HCT116 (cell line): ENCODE results near the gene MYBPC1. TPM values are rescaled to one million over a fixed set of nuclear protein-coding genes. Genes with fewer than 3 reads are reported as not detected.

Experiments used
- ATAC-seq: fragments of 200-7000 bp; cut with Tn5 transposase; 2 replicates; pipeline ENCODE4 v1.9.1; 2020; ENCODE audit warnings: mild to moderate bottlenecking, moderate library complexity
- BruUV-seq: library from RNA; stranded (reverse); fragments of 400-500 nt; replicated peaks from 2 replicates; lab custom pipeline; 2021; lab: Mats Ljungman, UMichigan
- CTCF ChIA-PET: fragments of 300-600 bp; sonication (Branson Sonifier 250); formaldehyde crosslinking; loops from one replicate; lab custom pipeline; 2021; ENCODE audit warnings: antibody characterized with exemption; lab: Charles Lee
- POLR2A ChIA-PET: fragments of 300-600, 350-600 bp; sonication (Branson Sonifier 250); formaldehyde crosslinking; loops from one replicate; lab custom pipeline; 2021; ENCODE audit warnings: antibody characterized with exemption; lab: Charles Lee
- RAD21 ChIA-PET, 2 experiments: fragments of 300-600 bp; sonication (Branson Sonifier 250); formaldehyde crosslinking; loops; one replicate each; lab custom pipeline; 2023; ENCODE audit warnings: low total read pairs in 2 of 2; ENCODE audit not compliant: uncharacterized antibody in 2 of 2, unreplicated experiment in 2 of 2, low non-redundant PET in 1 of 2; lab: Charles Lee
- DNase-seq: peaks from one replicate; pipeline ENCODE4 v3.0.0-alpha.2; 2010; ENCODE audit warnings: low read depth, low spot score
- H2AFZ ChIP-seq: fragments of 200-600 bp; shearing (Covaris generic), sonication (generic); 2 replicates; pipeline ENCODE4 v1.6.1; 2017; ENCODE audit warnings: low read depth, mixed run types, mixed read lengths, antibody characterized with exemption, low read length; ENCODE audit not compliant: poor library complexity, severe bottlenecking
- H3K27ac ChIP-seq: 2 replicates; pipeline ENCODE4 v1.5.1; 2012; ENCODE audit warnings: low read depth, low read length
- H3K27me3 ChIP-seq: fragments of 200-600 bp; sonication (generic); 2 replicates; pipeline ENCODE4 v1.6.1; 2016; ENCODE audit warnings: mixed run types, low read length, mixed read lengths; ENCODE audit not compliant: insufficient read depth
- H3K36me3 ChIP-seq, 2 experiments: fragments of 200-500 bp in 1 of 2; fragments of 200-600 bp in 1 of 2; sonication (Bioruptor generic) in 1 of 2; sonication (generic) in 1 of 2; 2 replicates each; pipeline versions ENCODE4 v1.5.1 to v1.6.1; 2014 to 2016; ENCODE audit warnings: low read length in 2 of 2, inconsistent platforms in 1 of 2, mixed read lengths in 1 of 2, mixed run types in 1 of 2; ENCODE audit not compliant: insufficient read depth in 2 of 2, control insufficient read depth in 1 of 2
- H3K4me1 ChIP-seq, 2 experiments: fragments of 200-600 bp in 1 of 2; sonication (generic) in 1 of 2; 2 replicates each; pipeline versions ENCODE4 v1.5.1 to v1.6.1; 2012 to 2017; ENCODE audit warnings: low read length in 2 of 2, inconsistent platforms in 1 of 2, mild to moderate bottlenecking in 1 of 2, mixed read lengths in 1 of 2, mixed run types in 1 of 2, moderate library complexity in 1 of 2; ENCODE audit not compliant: insufficient read depth in 2 of 2, control insufficient read depth in 1 of 2
- H3K4me2 ChIP-seq: fragments of 200-600 bp; sonication (generic); 2 replicates; pipeline ENCODE4 v1.6.1; 2017; ENCODE audit warnings: mixed run types, low read length, mixed read lengths
- H3K4me3 ChIP-seq, 2 experiments: fragments of 200-600 bp in 1 of 2; sonication (generic) in 1 of 2; replicated peaks in 1 of 2; 2 replicates each; pipeline ENCODE4 v1.5.1; 2011 to 2016; ENCODE audit warnings: low read length in 2 of 2, control low read depth in 1 of 2, low read depth in 1 of 2, mild to moderate bottlenecking in 1 of 2, mixed read lengths in 1 of 2, mixed run types in 1 of 2
- H3K79me2 ChIP-seq: fragments of 200-600 bp; sonication (generic); 2 replicates; pipeline ENCODE4 v1.6.1; 2017; ENCODE audit warnings: mild to moderate bottlenecking, mixed run types, low read length, moderate library complexity, mixed read lengths; ENCODE audit not compliant: insufficient read depth
- H3K9ac ChIP-seq: fragments of 200-600 bp; sonication (generic); 2 replicates; pipeline ENCODE4 v1.6.1; 2016; ENCODE audit warnings: low read length, mixed read lengths
- H3K9me2 ChIP-seq: fragments of 200-600 bp; sonication (generic), shearing (Covaris generic); 2 replicates; pipeline ENCODE4 v1.6.1; 2017; ENCODE audit warnings: mixed run types, mild to moderate bottlenecking, moderate library complexity; ENCODE audit not compliant: insufficient read depth
- H3K9me3 ChIP-seq, 2 experiments: fragments of 200-500 bp in 1 of 2; fragments of 200-600 bp in 1 of 2; sonication (Bioruptor generic) in 1 of 2; sonication (generic) in 1 of 2; 2 replicates each; pipeline ENCODE4 v1.6.1; 2014 to 2017; ENCODE audit warnings: low read length in 2 of 2, mixed read lengths in 2 of 2, inconsistent platforms in 1 of 2, low read depth in 1 of 2, mild to moderate bottlenecking in 1 of 2, mixed run types in 1 of 2, moderate library complexity in 1 of 2; ENCODE audit not compliant: control insufficient read depth in 1 of 2, insufficient read depth in 1 of 2
- H4K20me1 ChIP-seq: fragments of 200-600 bp; sonication (generic), shearing (Covaris generic); 2 replicates; pipeline ENCODE4 v1.6.1; 2017; ENCODE audit warnings: mixed run types, mild to moderate bottlenecking, moderate library complexity; ENCODE audit not compliant: insufficient read depth
- ATF3 ChIP-seq: IDR thresholded peaks from 2 replicates; pipeline ENCODE4 v1.6.1; 2012
- CBX3 ChIP-seq: IDR thresholded peaks from 2 replicates; pipeline ENCODE4 v1.6.1; 2012; ENCODE audit warnings: low read depth
- CEBPB ChIP-seq: IDR thresholded peaks from 2 replicates; pipeline ENCODE4 v1.6.1; 2012; ENCODE audit warnings: low read depth
- EZH2 ChIP-seq: fragments of 200-600 bp; sonication (generic); IDR thresholded peaks from 2 replicates; pipeline ENCODE4 v1.6.1; 2017; ENCODE audit warnings: antibody characterized with exemption, mixed run types
- FOSL1 ChIP-seq: IDR thresholded peaks from 2 replicates; pipeline ENCODE4 v1.6.1; 2012; ENCODE audit warnings: low read depth
- JUND ChIP-seq: IDR thresholded peaks from 2 replicates; pipeline ENCODE4 v1.6.1; 2012
- MAX ChIP-seq: IDR thresholded peaks from 2 replicates; pipeline ENCODE4 v1.6.1; 2012
- POLR2A ChIP-seq: IDR thresholded peaks from 2 replicates; pipeline ENCODE4 v1.7.0; 2011; ENCODE audit warnings: borderline replicate concordance; ENCODE audit not compliant: insufficient read depth, insufficient read length; ENCODE audit errors: extremely low read depth
- POLR2AphosphoS5 ChIP-seq: IDR thresholded peaks from 2 replicates; pipeline ENCODE4 v1.6.1; 2011; ENCODE audit warnings: mild to moderate bottlenecking, low read depth, low read length, moderate library complexity
- RAD21 ChIP-seq: IDR thresholded peaks from 2 replicates; pipeline ENCODE4 v1.6.1; 2012; ENCODE audit warnings: low read depth, mild to moderate bottlenecking
- REST ChIP-seq: IDR thresholded peaks from 2 replicates; pipeline ENCODE4 v1.6.1; 2012; ENCODE audit warnings: low read depth
- SIN3A ChIP-seq: IDR thresholded peaks from 2 replicates; pipeline ENCODE4 v1.6.1; 2012; ENCODE audit warnings: low read depth
- SP1 ChIP-seq: IDR thresholded peaks from 2 replicates; pipeline ENCODE4 v1.6.1; 2012; ENCODE audit warnings: low read depth
- SRF ChIP-seq: IDR thresholded peaks from 2 replicates; pipeline ENCODE4 v1.6.1; 2012; ENCODE audit warnings: low read depth
- YY1 ChIP-seq: IDR thresholded peaks from 2 replicates; pipeline ENCODE4 v1.6.1; 2011; ENCODE audit warnings: low read length, low read depth, moderate library complexity, mild to moderate bottlenecking; ENCODE audit not compliant: insufficient replicate concordance; ENCODE audit errors: extremely low read depth
- ZNF274 ChIP-seq: fragments of 200-500 bp; sonication (Bioruptor generic); IDR thresholded peaks from 2 replicates; pipeline ENCODE4 v1.6.1; 2014; ENCODE audit warnings: mild to moderate bottlenecking, low read depth, low read length, inconsistent platforms
- intact Hi-C: fragments of 100-400 bp; cut with micrococcal nuclease; formaldehyde crosslinking; loops from 2 replicates; pipeline ENCODE4 v1.10.0; 2022
- total RNA-seq: library from RNA; stranded (reverse); gene quantifications from one replicate; pipeline ENCODE4 v1.2.1, GENCODE V29; 2021; ENCODE audit not compliant: unreplicated experiment
- TF ChIP-seq, protein P1 (sequence below), 3 experiments: fragments of 200-600 bp in 1 of 3; sonication (generic) in 1 of 3; IDR thresholded peaks in 2 of 3; conservative IDR thresholded peaks in 1 of 3; 2 replicates each; pipeline ENCODE4 v1.5.1; 2012 to 2017; ENCODE audit warnings: low read depth in 2 of 3, low read length in 2 of 3, antibody characterized with exemption in 1 of 3, borderline replicate concordance in 1 of 3, control low read depth in 1 of 3, mild to moderate bottlenecking in 1 of 3, mixed read lengths in 1 of 3, mixed run types in 1 of 3, moderate library complexity in 1 of 3; ENCODE audit not compliant: insufficient read depth in 1 of 3
- TF ChIP-seq, protein P2 (sequence below): IDR thresholded peaks from 2 replicates; pipeline ENCODE4 v1.6.1; 2011; ENCODE audit warnings: mild to moderate bottlenecking, low read length, moderate library complexity; ENCODE audit not compliant: insufficient replicate concordance; ENCODE audit errors: extremely low read depth

Gene MYBPC1
- total RNA-seq, 1 experiment from 2014 or later, result not detected

DNA sequence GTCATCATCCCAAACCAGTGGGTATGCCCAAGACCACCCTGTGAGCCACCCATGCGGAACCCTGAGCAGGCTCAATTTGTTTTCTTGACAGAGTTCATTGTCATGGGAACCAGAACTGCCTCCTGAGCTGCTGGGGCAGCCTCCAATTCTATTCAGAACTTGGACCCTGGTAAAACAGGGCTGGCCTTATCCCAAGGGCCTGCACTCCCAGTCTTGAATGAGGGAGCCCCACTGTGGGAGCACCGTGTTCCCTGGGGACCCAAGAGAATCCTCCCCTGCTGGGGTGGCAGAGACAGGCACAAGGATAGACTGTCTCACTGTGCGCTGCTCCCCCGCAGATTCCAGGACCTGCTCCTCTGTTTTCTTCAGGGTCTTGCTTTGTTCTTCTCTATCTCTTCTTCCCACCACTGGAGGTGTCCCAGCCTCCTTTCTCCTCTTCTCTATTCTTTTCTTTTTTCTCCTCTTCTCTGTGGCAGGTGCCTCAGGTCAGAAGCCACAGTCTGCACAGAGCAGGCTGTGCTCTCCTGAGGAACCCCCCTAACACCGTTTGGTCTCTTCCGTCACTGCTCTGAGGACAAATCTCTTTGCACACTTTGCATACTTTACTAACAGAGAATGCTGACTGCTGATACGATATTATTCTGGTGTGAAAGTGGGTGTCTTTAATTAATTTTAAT lies 71.4 kb downstream of the MYBPC1 start (continued):
- no peak for TF ChIP-seq ATF3
- TF ChIP-seq CBX3, result no peak
- no peak for TF ChIP-seq JUND
- no peak for TF ChIP-seq RAD21
- TF ChIP-seq SP1, result no peak
- TF ChIP-seq EZH2, result no peak
- no peak for TF ChIP-seq CEBPB
- no peak for TF ChIP-seq ZNF274
- TF ChIP-seq, all 23 proteins: peak for 0

GRCh38 chr12:101667591-101667990 lies 72.8 kb downstream of the MYBPC1 start:
- H3K9me3 ChIP-seq, result no peaks in the 10 kb centered on the region
- H2AFZ ChIP-seq, result no peak overlapping the region
- no peak overlapping the region for H3K4me3 ChIP-seq
- no peaks in the 10 kb centered on the region for H3K27me3 ChIP-seq
- H3K9me2 ChIP-seq, result no peaks in the 10 kb centered on the region
- ChIA-PET CTCF (no interaction called here), POLR2A (no interaction called here), RAD21 (no interaction called here)
- BruUV-seq, result no TSS peak
- no peak overlapping the region for H3K27ac ChIP-seq
- no peak for ATAC-seq
- H3K9ac ChIP-seq, result no peak overlapping the region
- H3K4me1 ChIP-seq, result no peaks in the 10 kb centered on the region
- H4K20me1 ChIP-seq, result no peaks in the 10 kb centered on the region
- H3K79me2 ChIP-seq, result no peaks in the 10 kb centered on the region
- intact Hi-C loops, result no loop called here
- DNase-seq, result no peak
- H3K36me3 ChIP-seq, result no peaks in the 10 kb centered on the region
- H3K4me2 ChIP-seq, result no peak overlapping the region
- TF ChIP-seq, protein P1, sequence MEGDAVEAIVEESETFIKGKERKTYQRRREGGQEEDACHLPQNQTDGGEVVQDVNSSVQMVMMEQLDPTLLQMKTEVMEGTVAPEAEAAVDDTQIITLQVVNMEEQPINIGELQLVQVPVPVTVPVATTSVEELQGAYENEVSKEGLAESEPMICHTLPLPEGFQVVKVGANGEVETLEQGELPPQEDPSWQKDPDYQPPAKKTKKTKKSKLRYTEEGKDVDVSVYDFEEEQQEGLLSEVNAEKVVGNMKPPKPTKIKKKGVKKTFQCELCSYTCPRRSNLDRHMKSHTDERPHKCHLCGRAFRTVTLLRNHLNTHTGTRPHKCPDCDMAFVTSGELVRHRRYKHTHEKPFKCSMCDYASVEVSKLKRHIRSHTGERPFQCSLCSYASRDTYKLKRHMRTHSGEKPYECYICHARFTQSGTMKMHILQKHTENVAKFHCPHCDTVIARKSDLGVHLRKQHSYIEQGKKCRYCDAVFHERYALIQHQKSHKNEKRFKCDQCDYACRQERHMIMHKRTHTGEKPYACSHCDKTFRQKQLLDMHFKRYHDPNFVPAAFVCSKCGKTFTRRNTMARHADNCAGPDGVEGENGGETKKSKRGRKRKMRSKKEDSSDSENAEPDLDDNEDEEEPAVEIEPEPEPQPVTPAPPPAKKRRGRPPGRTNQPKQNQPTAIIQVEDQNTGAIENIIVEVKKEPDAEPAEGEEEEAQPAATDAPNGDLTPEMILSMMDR (IDR thresholded peaks at IDR 0.05 in 2 of 3, conservative IDR thresholded peaks at IDR 0.05 in 1 of 3; ENCODE audit: borderline replicate concordance in 1 of 3, insufficient read depth in 1 of 3, low read depth in 2 of 3, low read length in 2 of 3), result no peak
- TF ChIP-seq ZNF274 (no peak), POLR2AphosphoS5 (no peak), YY1 (no peak), REST (no peak), RAD21 (no peak), CEBPB (no peak), SIN3A (no peak), MAX (no peak), POLR2A (no peak), SP1 (no peak), SRF (no peak), FOSL1 (no peak)
- TF ChIP-seq, protein P2, sequence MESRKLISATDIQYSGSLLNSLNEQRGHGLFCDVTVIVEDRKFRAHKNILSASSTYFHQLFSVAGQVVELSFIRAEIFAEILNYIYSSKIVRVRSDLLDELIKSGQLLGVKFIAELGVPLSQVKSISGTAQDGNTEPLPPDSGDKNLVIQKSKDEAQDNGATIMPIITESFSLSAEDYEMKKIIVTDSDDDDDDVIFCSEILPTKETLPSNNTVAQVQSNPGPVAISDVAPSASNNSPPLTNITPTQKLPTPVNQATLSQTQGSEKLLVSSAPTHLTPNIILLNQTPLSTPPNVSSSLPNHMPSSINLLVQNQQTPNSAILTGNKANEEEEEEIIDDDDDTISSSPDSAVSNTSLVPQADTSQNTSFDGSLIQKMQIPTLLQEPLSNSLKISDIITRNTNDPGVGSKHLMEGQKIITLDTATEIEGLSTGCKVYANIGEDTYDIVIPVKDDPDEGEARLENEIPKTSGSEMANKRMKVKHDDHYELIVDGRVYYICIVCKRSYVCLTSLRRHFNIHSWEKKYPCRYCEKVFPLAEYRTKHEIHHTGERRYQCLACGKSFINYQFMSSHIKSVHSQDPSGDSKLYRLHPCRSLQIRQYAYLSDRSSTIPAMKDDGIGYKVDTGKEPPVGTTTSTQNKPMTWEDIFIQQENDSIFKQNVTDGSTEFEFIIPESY, result no peak
